Activated CD8-positive, alpha-beta T cell treated with anti-CD3 and anti-CD28 coated beads for 36 hours (primary cell): Measurements from ENCODE around the gene KRT80. TPM values are rescaled to one million over a fixed set of nuclear protein-coding genes. Genes with fewer than 3 reads are reported as not detected.

Experiments
- ATAC-seq: fragments of 200-7000 bp; cut with Tn5 transposase; one replicate; pipeline ENCODE4 v1.10.0; 2021; ENCODE audit warnings: mild to moderate bottlenecking, moderate library complexity
- CTCF ChIA-PET: fragments of 350-600 bp; sonication (Branson Sonifier 250); formaldehyde crosslinking; loops from one replicate; lab custom pipeline; 2021; ENCODE audit warnings: antibody characterized with exemption; lab: Charles Lee
- POLR2A ChIA-PET: fragments of 350-600 bp; sonication (Branson Sonifier 250); formaldehyde crosslinking; loops from one replicate; lab custom pipeline; 2021; ENCODE audit warnings: antibody characterized with exemption; lab: Charles Lee
- DNase-seq: peaks from one replicate; pipeline ENCODE4 v3.0.0-alpha.2; 2020
- H3K27ac Mint-ChIP-seq: one replicate; pipeline ENCODE4 v1.8.0; 2021; ENCODE audit warnings: mild to moderate bottlenecking, mixed read lengths
- H3K27me3 Mint-ChIP-seq: one replicate; pipeline ENCODE4 v1.8.0; 2021; ENCODE audit warnings: mixed read lengths
- H3K36me3 Mint-ChIP-seq: one replicate; pipeline ENCODE4 v1.8.0; 2021; ENCODE audit warnings: low read depth, mixed read lengths
- H3K4me1 Mint-ChIP-seq: one replicate; pipeline ENCODE4 v1.8.0; 2021; ENCODE audit warnings: low read depth, mixed read lengths
- H3K4me3 Mint-ChIP-seq: one replicate; pipeline ENCODE4 v1.8.0; 2021; ENCODE audit warnings: mild to moderate bottlenecking, moderate library complexity, mixed read lengths
- H3K9me3 Mint-ChIP-seq: one replicate; pipeline ENCODE4 v1.8.0; 2021; ENCODE audit warnings: mixed read lengths
- CTCF ChIP-seq: fragments of 200-600 bp; IDR thresholded peaks from one replicate; pipeline ENCODE4 v1.8.0; 2022; ENCODE audit warnings: antibody characterized with exemption, mild to moderate bottlenecking
- intact Hi-C: fragments of 100-400 bp; cut with micrococcal nuclease; formaldehyde crosslinking; loops from one replicate; pipeline ENCODE4 v1.10.0; 2022
- total RNA-seq, 2 experiments: library from RNA; stranded (reverse); gene quantifications; one replicate each; pipeline ENCODE4 v1.2.3, GENCODE V29; 2021

KRT80 gene
- total RNA-seq, 2 experiments from 2014 or later: not detected

GRCh38 chr12:52141875-52142274 is 49.9 kb downstream of the KRT80 start:
- Mint-ChIP-seq H3K4me3 (no peak overlapping the region), H3K9me3 (no peaks in the 10 kb centered on the region), H3K36me3 (no peaks in the 10 kb centered on the region), H3K27ac (no peak overlapping the region), H3K27me3 (no peaks in the 10 kb centered on the region), H3K4me1 (no peaks in the 10 kb centered on the region)
- intact Hi-C loops: no loop called here
- CTCF ChIA-PET: no interaction called here
- DNase-seq (no peak), ATAC-seq (no peak)
- POLR2A ChIA-PET: interaction anchor here (0.5 kb wide), 1 partner anchor 261 kb away, joined by 3 read pairs; no protein-coding TSS in a partner anchor
- no peak for TF ChIP-seq CTCF

- no peak for TF ChIP-seq CTCF
- no peaks in the 10 kb centered on the region for H3K9me3 Mint-ChIP-seq
- H3K4me3 Mint-ChIP-seq: no peak overlapping the region
- DNase-seq: no peak
- H3K36me3 Mint-ChIP-seq: no peaks in the 10 kb centered on the region
- CTCF ChIA-PET: interaction anchor here (1.4 to 1.6 kb wide), 2 partner anchors 11 to 17 kb away, joined by 3 to 5 read pairs; no protein-coding TSS in a partner anchor
- POLR2A ChIA-PET: no interaction called here
- no peak overlapping the region for H3K27ac Mint-ChIP-seq
- intact Hi-C loops: no loop called here
- ATAC-seq: no peak
- no peaks in the 10 kb centered on the region for H3K4me1 Mint-ChIP-seq
- no peaks in the 10 kb centered on the region for H3K27me3 Mint-ChIP-seq
These were observed 50.5 kb downstream of the KRT80 start for GRCh38 chr12:52141306-52141705.

- POLR2A ChIA-PET: no interaction called here
These were observed 52.2 kb downstream of the KRT80 start for GRCh38 chr12:52139579-52140062.

GRCh38 chr12:52139147-52139546 is 52.7 kb downstream of the KRT80 start:
- CTCF ChIA-PET: interaction anchor here (1.0 to 1.4 kb wide), 4 partner anchors 16 to 140 kb away, joined by 3 to 5 read pairs (median 3); no protein-coding TSS in a partner anchor
- POLR2A ChIA-PET: no interaction called here
- no peak for TF ChIP-seq CTCF
- Mint-ChIP-seq H3K9me3 (no peaks in the 10 kb centered on the region), H3K27me3 (no peaks in the 10 kb centered on the region), H3K4me1 (no peaks in the 10 kb centered on the region), H3K36me3 (no peaks in the 10 kb centered on the region), H3K4me3 (no peak overlapping the region), H3K27ac (no peak overlapping the region)
- intact Hi-C loops: no loop called here
- ATAC-seq (no peak), DNase-seq (no peak)

More at GRCh38 chr12:52139579-52140062, 52.2 kb downstream of the KRT80 start:
- DNase-seq (peak; percentile 56), ATAC-seq (peak; percentile 94)
- peak; percentile 82 for TF ChIP-seq CTCF
- CTCF ChIA-PET: interaction anchor here (0.8 to 1.6 kb wide), 6 partner anchors 9 to 119 kb away, joined by 3 to 5 read pairs (median 4); no protein-coding TSS in a partner anchor
- no peak overlapping the region for H3K4me3 Mint-ChIP-seq
- H3K9me3 Mint-ChIP-seq: no peaks in the 10 kb centered on the region
- no peaks in the 10 kb centered on the region for H3K27me3 Mint-ChIP-seq
- H3K36me3 Mint-ChIP-seq: no peaks in the 10 kb centered on the region
- H3K27ac Mint-ChIP-seq: no peak overlapping the region
- no peaks in the 10 kb centered on the region for H3K4me1 Mint-ChIP-seq
- intact Hi-C loops: no loop called here

- Mint-ChIP-seq H3K4me3 (no peak overlapping the region), H3K27me3 (no peaks in the 10 kb centered on the region), H3K4me1 (no peaks in the 10 kb centered on the region), H3K27ac (no peak overlapping the region), H3K9me3 (no peaks in the 10 kb centered on the region), H3K36me3 (no peaks in the 10 kb centered on the region)
- TF ChIP-seq CTCF: no peak
- CTCF ChIA-PET: interaction anchor here (0.8 kb wide), 1 partner anchor 49 kb away, joined by 4 read pairs; no protein-coding TSS in a partner anchor
- DNase-seq (no peak), ATAC-seq (no peak)
- POLR2A ChIA-PET: no interaction called here
- intact Hi-C loops: no loop called here
These were observed 54.1 kb downstream of the KRT80 start for GRCh38 chr12:52137746-52138145.
